D341Med (cell line): ENCODE measurements around the gene LSM2.

Experiments used
- DNase-seq: peaks from one replicate; pipeline ENCODE4 v3.0.0; 2012; ENCODE audit warnings: low spot score

LSM2 gene

DNA sequence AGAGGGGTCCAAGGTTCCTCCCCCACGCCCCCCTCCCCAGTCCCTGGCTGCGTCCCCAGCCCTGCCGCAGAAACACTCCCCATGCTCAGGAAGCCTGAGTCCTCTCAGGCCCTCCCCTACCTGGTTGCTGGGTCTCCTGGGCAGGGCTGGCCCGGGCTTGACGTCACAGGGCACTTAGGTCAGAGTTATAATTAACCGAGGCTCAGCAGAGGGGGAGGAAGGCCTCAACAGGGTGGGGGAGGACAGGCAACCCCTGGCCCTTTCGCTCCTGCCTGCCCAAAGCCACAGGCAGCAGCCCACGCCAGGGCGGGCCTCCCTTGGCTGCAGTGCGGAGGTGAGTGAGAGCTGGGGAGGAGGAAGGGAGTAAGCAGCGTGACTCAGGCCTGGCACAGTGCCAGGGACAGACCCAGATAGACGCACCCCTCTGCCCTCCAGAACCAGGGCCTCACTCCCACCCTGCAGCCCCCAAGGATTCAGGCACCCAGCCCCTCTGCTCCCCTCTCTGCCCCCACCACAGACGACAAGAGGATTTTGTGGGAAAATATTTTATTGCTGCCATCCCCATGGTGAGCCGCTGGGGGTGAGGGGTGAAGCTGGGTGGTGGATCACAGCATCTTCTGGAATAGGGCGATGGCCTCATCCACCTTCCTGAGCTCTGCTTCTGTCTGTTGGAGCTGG is 29.6 kb downstream of the LSM2 start, which contains the start of gene VWA7:
Gene VWA7, minus strand, starts transcription at position 340 of the 678 bp plus-strand sequence. CDS start 549 bp downstream, outside the sequence.
- no peak for DNase-seq

DNA sequence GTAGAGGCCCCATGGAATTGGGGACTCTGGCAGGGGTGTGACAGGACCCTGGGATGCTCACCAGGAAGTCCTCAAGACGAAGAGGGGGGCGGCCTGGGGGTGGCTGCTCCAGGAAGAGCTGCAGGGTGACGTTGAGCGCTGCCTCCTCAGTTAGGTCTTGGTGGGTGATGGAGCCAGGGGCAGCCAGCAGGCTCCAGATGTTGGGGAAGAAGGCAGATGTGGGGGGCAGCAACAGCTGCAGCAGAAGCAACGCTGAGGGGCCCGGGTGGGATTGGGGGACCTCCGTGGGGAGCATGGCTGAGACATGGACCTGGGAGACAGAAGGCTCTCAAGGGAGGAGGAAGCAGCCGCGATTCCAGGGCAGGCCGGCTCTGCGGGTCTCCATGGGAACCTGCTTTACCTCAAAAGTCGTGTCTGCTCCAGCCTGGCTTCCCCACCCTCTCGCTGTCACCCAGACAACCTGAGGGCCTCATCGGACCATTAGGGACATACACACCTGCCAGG is 30.2 kb downstream of the LSM2 start:
- no peak for DNase-seq

DNA sequence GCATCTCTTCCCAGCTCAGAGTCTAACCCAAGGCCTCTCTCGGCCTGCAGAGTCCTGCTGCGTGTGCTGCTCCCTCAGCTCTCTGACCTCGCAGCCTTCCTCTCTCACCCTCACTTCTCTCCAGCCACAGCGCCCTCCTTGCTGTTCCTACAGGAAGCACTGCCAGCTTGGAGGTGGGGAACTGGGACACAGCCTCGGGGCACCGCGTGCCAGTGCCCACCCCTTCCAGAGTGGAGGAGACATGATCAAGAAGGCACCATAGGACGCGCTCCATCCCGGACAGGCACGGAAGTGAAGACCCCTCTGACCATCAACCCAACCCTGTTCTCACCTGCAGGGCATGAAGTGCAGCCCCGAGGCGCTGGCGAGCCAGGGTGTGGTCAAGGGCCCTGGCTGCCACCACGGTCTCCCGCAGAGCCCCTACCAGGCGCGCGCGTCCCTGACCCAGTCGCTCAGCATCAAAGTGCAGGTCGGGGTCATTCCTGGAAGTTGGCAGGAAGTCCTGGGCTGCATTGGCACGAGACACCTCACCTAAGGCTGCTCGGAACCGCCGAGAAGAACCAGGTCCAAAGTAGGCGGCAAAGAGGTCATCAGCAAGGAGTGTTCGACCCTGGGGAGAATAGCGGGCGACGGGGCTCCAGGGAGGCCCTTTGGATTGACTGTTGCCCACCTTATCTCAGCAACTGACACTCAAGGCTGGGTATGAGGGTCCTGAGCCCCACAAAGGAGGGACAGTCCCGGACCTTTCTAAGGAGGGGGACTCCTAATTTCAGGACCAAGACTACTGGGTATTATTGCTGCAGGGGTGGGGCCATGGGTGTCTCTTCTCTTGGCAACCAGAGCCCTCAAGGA is 30.9 kb downstream of the LSM2 start:
- no peak for DNase-seq

DNA sequence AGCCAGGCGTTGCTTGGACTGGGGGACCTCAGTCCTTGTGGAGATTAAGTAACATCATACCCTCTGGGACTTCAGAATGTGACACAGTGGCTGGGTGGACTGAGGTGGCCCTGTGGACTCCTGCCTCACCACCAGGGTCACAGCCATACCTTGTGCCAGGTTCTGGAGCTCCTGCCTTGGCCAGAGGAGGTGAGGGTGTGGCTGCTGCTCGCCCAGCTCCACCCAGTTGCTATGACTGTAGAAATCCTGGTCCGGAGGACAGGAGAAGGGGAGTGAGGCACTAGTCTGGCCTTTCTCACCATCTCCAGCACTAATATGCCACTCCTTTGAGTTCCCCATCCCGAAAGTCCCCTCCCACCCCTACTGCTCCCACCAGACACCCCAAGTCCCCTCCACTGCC is 31.6 kb downstream of the LSM2 start:
- DNase-seq, result no peak

DNA sequence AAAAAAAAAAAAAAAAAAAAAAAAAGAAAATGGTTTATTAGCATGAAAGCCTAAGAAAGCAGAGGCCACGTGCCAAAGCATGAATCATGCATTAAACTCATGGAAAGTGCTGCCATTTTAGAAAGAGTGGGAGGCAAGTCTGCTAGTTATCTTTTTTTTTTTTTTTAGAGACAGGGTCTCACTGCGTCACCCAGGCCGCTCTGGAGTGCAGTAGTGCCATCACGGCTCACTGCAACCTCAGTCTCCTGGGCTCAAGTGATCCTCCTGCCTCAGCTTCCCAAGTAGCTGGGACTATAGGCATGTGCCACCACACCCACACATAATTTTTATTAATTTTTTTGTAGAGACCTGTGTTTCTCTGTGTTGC is 34.8 kb downstream of the LSM2 start:
- DNase-seq, result no peak

DNA sequence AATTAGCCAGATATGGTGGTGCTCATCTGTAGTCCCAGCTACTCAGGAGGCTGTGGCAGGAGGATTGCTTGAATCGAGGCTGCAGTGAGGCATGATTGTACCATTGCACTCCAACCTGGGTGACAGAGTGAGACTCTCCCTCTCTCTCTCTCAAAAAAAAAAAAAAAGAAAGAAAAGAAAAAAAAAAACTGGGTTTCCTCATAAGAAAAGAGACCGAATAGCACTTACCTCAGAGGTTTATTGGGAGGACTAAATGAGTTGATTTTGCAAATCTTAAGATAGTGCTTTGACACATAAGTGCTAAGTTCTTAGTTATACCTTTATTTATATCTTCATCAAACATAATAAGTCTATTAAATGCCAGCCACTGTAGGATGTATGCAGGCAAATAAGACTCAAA is 35.9 kb downstream of the LSM2 start:
- no peak for DNase-seq

DNA sequence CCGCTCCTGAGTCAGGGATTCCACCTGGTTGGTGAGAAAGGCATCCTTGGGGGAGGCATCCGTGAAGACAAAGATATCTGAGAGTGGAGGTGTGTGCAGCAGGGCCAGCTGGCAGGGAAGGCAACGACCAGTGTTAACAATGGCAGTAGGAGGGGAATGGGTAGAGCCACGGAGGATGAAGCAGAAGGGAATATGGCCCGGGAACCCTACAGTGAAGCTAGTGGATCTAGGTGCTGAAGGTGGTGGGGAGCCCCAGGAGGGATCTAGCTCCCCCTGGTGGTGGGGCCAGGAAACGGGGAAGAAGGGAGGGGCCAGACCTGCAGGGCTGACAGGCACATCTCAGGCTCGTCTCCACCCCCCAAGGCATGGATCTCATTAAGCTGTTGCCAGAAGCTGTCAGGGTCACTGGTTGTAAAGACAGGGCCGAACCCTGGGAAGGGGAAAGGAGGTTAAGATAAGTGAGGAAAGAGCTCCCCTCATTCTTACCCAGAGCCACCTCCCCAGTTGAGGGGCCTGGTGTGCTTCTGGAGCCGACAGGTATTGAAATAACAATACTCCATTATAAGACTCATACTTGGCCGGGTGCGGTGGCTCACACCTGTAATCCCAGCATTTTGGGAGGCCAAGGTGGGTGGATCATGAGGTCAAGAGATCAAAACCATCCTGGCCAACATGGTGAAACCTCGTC is 36.9 kb downstream of the LSM2 start:
- DNase-seq, result peak; percentile 91

DNA sequence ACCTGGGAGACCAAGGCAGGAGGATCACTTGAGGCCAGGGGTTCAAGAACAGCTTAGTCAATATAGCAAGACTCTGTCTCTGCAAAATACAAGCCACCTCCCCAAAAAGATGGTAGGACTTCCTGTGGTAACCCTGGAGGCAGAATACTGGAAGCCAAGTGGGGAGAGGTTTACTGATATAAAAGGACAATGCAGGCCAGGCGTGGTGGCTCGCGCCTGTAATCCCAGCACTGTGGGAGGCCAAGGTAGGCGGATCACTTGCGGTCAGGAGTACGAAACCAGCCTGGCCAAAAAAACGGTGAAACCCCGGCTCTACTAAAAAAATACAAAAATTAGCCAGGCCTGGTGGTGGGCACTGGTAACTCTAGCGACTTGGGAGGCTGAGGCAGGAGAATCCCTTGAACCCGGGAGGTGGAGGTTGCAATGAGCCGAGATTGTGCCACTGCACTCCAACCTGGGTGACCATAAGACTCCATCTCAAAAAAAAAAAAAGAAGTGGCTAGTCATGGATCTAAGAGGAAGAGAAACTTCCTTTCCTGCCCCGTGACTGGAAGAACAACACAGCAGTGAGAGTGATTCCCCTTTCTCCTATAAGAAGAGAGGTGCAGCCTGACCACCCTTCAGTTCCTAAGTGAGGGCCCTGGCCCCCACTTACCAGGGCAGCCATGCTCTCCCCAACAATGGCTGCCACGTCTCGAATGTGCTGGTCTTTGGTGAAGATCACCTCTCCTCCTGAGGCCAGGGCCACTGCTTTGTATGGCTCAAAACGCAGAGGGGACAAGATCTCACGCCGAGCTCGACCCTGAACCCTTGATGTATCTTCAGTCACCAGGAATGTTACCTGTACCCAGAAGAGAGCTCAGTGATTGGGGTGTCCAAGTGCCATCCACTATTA is 38.2 kb downstream of the LSM2 start:
- DNase-seq, result no peak

DNA sequence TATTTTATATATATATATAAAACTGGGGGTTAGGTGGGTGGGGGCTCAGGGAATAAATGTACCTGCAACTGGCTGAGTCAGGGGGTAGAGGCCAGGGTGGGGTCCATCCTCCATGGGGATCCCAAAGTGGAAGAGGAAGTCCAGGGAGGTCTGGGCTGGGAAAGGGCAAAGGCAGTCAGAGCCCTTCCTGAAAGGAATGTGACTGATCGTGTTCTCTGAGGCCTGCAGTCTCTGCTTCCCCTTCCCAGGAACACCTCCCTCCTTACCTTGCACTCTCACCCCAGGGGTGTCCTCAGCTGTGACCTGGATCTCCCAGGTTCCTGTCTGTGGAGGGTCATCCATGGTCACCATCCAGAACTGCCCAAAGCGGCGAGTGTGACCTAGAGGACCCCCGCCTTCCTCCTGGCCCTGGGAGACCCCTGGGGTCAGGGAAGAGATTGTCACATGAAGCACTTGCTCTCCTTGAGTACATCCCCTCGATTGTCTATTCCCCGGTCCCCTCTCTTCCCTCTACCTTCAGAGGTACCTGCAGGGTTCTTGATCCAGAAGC is 39.6 kb downstream of the LSM2 start:
- no peak for DNase-seq

DNA sequence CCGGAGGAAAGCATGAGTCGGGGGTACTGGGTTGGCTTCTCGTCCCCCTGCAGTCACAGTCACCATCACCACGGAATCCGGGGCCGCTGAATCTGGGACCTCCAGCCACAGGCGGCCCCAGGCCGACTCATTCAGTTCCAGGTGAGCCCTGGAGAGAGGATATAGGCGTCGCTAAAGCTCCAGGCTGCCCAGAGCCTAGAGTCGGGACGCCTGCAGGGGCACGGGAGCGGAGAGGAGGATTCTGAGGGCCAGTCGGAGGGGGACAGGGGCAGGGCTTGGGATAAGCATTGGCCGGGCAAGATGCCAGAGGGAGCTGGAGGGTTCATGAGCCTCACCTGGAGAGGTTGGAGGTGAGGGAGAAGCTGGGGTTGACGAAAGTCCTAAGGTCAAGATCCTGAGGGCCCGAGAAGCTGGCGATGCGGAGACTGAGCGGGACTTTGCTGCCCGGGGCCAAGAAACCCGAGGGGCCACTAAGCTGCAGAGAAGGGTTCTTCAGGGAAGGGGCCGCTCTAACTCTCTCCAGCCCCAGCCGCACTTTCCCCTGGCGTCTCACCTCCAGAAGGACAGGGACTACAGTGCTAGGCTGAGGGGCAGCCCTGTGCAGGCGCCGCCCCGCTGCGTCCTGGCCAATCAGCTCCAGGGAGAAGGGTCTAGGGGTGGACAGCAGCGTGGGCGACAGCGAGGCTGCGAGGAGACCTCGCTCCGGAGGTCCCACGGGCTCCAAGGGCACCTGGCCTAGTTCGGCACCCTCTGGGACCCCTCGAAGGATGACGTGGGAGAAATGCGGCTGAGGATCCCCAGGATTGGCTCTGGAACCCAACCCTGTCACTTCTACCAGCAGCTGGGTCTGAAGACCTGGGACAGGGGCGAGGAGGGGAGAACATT is 40.6 kb downstream of the LSM2 start:
- DNase-seq, result no peak

DNA sequence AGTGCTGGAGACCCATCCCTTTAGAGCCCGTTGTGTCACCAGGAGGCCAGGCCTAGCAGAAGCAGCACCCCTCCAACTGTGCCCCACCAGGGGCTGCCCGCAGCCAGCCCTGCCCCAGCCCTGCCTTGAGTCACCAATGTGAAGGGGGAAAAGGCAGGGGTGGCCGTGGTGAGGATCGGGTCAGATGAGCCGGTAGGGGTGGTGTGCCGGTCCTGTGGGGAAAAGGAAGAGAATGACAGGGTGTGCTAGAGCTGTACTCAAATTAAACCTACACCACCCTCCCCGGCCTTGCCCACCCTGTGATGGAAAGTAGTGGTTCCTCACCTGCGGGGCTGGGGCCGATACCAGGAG is 41.2 kb downstream of the LSM2 start:
- no peak for DNase-seq

DNA sequence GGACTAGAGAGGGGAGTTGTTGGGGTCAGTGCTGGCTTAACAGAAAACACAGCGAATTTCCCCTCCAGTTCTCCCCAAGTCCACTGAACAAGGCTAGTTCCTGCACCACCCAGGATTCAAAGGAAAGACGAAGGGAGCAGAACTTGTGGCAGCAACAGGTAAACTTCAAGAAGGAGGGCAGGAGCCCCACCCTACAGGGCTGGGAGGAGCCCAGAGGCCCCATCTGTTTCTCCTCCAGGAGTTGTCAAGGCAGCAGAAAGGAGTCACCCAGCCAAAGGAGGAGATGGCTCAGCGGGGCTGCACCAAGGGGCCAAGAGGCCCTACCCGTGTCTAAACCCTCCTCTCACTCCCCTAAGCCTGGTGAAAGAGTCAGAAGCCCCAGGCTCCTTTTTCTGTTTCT is 42.6 kb downstream of the LSM2 start:
- no peak for DNase-seq

DNA sequence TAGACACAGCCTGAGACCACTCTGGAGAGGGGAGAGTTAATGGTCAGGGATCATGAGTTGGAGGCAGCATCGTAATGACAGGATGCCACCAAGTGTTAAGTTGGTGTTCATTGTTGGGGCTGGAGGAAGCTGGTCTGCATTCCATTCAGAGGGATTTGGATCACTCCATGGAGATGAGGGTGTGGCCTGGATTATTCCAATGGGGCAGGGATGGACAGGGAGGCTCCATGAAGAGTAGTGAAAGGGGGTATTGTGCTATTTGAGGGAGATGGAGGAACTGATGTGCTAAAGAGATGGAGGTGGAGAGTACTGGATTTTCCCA is 43.2 kb downstream of the LSM2 start:
- no peak for DNase-seq

DNA sequence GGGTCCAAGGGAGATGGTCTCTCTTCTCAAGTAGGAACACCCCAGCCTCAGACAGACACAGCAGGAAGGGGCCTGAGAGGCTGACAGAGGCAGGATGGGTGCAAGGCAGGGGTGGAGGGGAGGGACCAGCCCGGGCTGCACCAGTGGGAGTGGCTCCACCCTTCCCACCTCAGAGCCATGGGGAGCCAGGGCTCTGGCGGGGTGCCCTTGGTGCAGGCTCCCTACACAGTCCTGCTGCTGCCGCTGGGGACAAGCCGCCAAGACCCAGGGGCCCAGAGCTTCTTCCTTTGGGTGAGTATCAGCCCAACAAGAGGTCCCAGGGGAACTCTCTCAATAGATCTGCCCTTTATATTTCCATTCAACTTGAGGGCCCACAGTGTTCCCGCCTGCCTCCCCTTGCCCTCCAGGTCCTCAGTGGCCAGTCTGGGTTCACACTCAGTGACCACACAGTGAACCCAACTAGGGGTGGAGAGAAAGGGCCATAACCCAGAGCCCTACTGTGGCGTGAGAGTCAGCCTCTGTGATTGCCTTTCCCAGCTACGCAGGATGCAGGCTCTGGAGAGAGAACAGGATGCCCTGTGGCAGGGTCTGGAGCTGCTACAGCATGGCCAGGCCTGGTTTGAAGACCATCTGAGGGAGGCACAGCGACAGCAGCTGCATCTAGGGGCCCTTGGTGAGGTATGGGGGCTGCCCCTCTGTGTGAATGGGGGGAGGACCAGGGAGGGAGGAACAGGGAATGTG is 43.7 kb downstream of the LSM2 start:
- DNase-seq, result no peak

DNA sequence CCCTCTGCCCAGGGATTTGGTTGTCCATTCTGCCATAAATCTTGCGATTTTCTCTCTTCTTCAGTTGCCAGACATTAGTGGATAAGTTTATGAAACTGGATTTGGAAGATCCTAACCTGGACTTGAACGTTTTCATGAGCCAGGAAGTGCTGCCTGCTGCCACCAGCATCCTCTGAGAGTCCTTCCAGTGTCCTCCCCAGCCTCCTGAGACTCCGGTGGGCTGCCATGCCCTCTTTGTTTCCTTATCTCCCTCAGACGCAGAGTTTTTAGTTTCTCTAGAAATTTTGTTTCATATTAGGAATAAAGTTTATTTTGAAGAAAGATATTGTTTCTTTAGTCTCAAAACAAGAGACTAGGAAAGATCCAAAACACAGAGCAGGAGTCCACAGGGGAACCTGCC is 44.4 kb downstream of the LSM2 start, which contains the start of gene SAPCD1:
Gene SAPCD1, plus strand, starts transcription at position 301 of the 400 bp plus-strand sequence. CDS start 399 bp downstream, outside the sequence.
- DNase-seq, result no peak

DNA sequence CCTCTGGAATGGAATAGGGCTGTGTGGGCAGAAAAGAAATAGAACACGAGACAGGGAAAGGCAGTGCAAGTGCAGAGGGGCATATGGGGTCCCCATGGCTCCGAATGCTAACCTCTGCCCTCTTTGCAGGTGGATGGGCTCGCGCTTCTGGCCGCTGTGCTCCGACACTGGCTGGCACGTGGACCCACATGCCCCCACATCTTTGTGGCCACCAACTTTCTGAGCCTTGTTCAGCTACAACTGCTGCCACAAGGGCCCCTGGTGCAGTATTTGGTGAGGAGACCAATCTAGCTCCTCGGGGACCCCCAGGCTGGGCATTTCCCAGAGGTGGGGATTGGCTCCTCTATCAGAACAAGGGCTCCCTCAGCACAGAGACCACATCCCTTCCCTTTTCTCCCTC is 45.4 kb downstream of the LSM2 start:
- DNase-seq, result no peak

DNA sequence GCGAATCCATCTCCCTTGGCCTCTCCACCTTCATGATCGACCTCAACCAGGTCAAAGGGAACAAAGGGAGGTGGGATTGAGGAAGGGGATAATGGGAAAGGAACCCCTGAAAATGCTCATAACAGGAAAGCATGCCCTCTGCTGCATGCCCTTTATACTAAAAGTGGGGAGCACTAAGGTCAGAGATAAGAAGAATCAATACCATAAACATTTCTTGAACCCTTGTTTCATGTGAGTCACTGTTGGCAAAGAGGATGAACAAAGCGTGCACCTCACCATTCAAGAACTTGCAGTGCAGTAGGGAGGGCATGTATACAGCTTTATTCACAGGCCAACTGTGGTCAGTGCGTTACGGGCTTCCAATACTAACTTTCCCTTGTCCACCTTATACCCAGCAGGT is 46.0 kb downstream of the LSM2 start:
- DNase-seq, result no peak

DNA sequence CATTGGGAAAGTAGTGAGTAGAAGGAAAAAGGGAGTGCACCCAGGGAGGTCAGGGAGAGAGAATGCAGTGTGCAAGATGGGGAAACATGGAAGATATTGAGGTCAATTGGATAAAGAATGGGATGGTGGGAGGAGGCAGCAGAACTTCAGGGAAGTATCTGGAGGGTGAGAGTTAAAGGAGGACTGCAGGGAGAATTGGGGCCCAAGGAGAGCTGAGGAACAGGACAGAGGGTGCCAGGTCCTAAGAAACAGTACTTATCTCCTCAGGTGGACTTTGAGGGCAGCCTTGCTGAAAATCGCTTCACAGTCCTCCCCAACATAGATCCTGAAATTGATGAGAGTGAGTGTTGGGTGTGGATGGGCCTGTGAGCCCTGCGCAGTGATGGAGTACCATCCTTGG is 48.5 kb downstream of the LSM2 start:
- no peak for DNase-seq

DNA sequence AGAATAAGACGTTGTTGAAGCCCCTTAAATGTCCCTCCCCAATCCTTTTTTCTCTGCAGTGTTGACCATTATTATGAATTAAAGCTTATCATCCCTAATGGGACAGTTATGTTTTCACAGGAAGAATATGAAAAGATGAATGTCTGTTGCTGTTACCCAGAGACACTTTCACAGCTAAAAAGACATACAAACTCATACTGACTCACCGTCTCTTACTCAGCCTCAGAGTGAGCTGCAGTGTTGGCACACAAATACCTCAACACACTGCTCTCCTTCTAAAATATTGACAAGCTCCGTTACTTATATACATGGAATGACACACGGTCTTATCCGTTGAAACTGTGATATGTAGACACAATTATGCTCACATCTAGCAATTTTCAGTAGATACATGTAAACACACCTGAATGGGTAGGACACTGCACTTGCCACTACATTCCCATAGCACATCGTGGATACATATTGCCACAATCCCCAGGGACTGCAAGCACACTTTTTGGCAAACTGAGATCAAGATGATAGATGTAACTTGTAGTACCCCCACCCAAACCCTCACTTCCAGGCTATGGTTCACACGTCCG is 53.9 kb downstream of the LSM2 start:
- no peak for DNase-seq
